Loucy (cell line): ENCODE results near the gene PASD1.
A peak's percentile ranks its signal among the peaks of the same experiment; 100 is the strongest.
"Not testable (repeated sequence)": the region's sequence is repeated elsewhere in the genome, so short reads cannot be mapped to it uniquely, and the experiment has no call there.

Experiments used
- H2AFZ ChIP-seq: fragments of 200-600 bp; sonication (generic); 2 replicates; pipeline ENCODE4 v1.6.0; 2016; ENCODE audit warnings: antibody characterized with exemption, mild to moderate bottlenecking, low read length, moderate library complexity
- H3F3A ChIP-seq: fragments of 200-600 bp; 2 replicates; pipeline ENCODE4 v1.6.0; 2016; ENCODE audit warnings: antibody characterized with exemption, low read depth, mild to moderate bottlenecking
- H3K27me3 ChIP-seq: fragments of 200-600 bp; sonication (generic); 2 replicates; pipeline ENCODE4 v1.6.1; 2014; ENCODE audit warnings: low read length, mild to moderate bottlenecking; ENCODE audit not compliant: insufficient read depth, poor library complexity, severe bottlenecking
- H3K36me3 ChIP-seq: fragments of 200-600 bp; sonication (generic); 2 replicates; pipeline ENCODE4 v1.6.1; 2016; ENCODE audit warnings: low read length; ENCODE audit not compliant: insufficient read depth
- H3K4me1 ChIP-seq: fragments of 200-600 bp; sonication (generic); 2 replicates; pipeline ENCODE4 v1.5.1; 2014; ENCODE audit warnings: low read length, mild to moderate bottlenecking; ENCODE audit not compliant: insufficient read depth, poor library complexity, severe bottlenecking
- H3K4me2 ChIP-seq: fragments of 200-600 bp; sonication (generic); 2 replicates; pipeline ENCODE4 v1.6.0; 2014; ENCODE audit warnings: antibody characterized with exemption, low read length, low read depth, mild to moderate bottlenecking; ENCODE audit not compliant: poor library complexity, severe bottlenecking
- H3K4me3 ChIP-seq: fragments of 200-600 bp; sonication (generic); 2 replicates; pipeline ENCODE4 v1.5.1; 2014; ENCODE audit warnings: low read length, mild to moderate bottlenecking, mixed read lengths; ENCODE audit not compliant: poor library complexity, severe bottlenecking
- H3K79me2 ChIP-seq: fragments of 200-600 bp; sonication (generic); 2 replicates; pipeline ENCODE4 v1.6.1; 2014; ENCODE audit warnings: low read length; ENCODE audit not compliant: insufficient read depth
- H3K9ac ChIP-seq: fragments of 200-600 bp; sonication (generic); 2 replicates; pipeline ENCODE4 v1.6.0; 2014; ENCODE audit warnings: mild to moderate bottlenecking, low read depth, low read length, moderate library complexity; ENCODE audit not compliant: poor library complexity, severe bottlenecking
- H3K9me2 ChIP-seq: fragments of 200-600 bp; sonication (generic); replicated peaks from 2 replicates; pipeline ENCODE4 v1.6.1; 2016; ENCODE audit warnings: low read depth, low read length, mixed read lengths
- H3K9me3 ChIP-seq: fragments of 200-600 bp; sonication (generic); 2 replicates; pipeline ENCODE4 v1.6.1; 2014; ENCODE audit warnings: mild to moderate bottlenecking, antibody characterized with exemption, low read length, low read depth; ENCODE audit not compliant: insufficient read depth
- H4K20me1 ChIP-seq: fragments of 200-600 bp; sonication (generic); 2 replicates; pipeline ENCODE4 v1.6.0; 2014; ENCODE audit warnings: antibody characterized with exemption, low read length, mild to moderate bottlenecking; ENCODE audit not compliant: insufficient read depth, poor library complexity, severe bottlenecking
- CTCF ChIP-seq: fragments of 200-600 bp; sonication (generic); conservative IDR thresholded peaks from 2 replicates; pipeline ENCODE4 v1.5.1; 2014; ENCODE audit warnings: mild to moderate bottlenecking, antibody characterized with exemption, low read length
- EZH2phosphoT487 ChIP-seq: fragments of 200-600 bp; IDR thresholded peaks from 2 replicates; pipeline ENCODE4 v1.6.1; 2018; ENCODE audit warnings: antibody characterized with exemption, mild to moderate bottlenecking, moderate library complexity, borderline replicate concordance

Gene PASD1

GRCh38 chrX:151570561-151570960 lies 7.1 kb downstream of the PASD1 start:
- Histone ChIP-seq H3K36me3 (no peaks in the 10 kb centered on the region), H4K20me1 (no peaks in the 10 kb centered on the region), H3K9me2 (no peaks in the 10 kb centered on the region), H3K4me3 (no peak overlapping the region), H3K27me3 (no peaks in the 10 kb centered on the region), H2AFZ (no peak overlapping the region), H3K79me2 (no peaks in the 10 kb centered on the region), H3F3A (no peaks in the 10 kb centered on the region), H3K9ac (no peak overlapping the region), H3K4me1 (no peaks in the 10 kb centered on the region), H3K9me3 (no peaks in the 10 kb centered on the region), H3K4me2 (no peak overlapping the region)
- TF ChIP-seq CTCF = no peak
- no peak for TF ChIP-seq EZH2phosphoT487

- not testable (repeated sequence) for H3K4me2 ChIP-seq, H3K36me3 ChIP-seq, H3K9ac ChIP-seq, H3F3A ChIP-seq, H3K27me3 ChIP-seq, H3K4me3 ChIP-seq, H4K20me1 ChIP-seq, H2AFZ ChIP-seq, H3K9me3 ChIP-seq, H3K9me2 ChIP-seq, H3K79me2 ChIP-seq
- peaks cover 14% of the 10 kb centered on the region for H3K4me1 ChIP-seq
Observed at GRCh38 chrX:151593384-151593783, 29.9 kb downstream of the PASD1 start.

- Histone ChIP-seq H3K9ac (no peak overlapping the region), H3K4me1 (peaks cover 14% of the 10 kb centered on the region), H2AFZ (peak overlapping the region; percentile 86), H3F3A (no peaks in the 10 kb centered on the region), H3K9me2 (no peaks in the 10 kb centered on the region), H3K27me3 (no peaks in the 10 kb centered on the region), H3K9me3 (no peaks in the 10 kb centered on the region), H3K79me2 (no peaks in the 10 kb centered on the region), H4K20me1 (no peaks in the 10 kb centered on the region), H3K4me2 (peak overlapping the region; percentile 78), H3K4me3 (peak overlapping the region; percentile 59), H3K36me3 (no peaks in the 10 kb centered on the region)
- no peak for TF ChIP-seq CTCF
- TF ChIP-seq EZH2phosphoT487 = no peak
Observed at GRCh38 chrX:151596282-151596681, 32.8 kb downstream of the PASD1 start.

GRCh38 chrX:151604931-151605330 lies 41.5 kb downstream of the PASD1 start:
- Histone ChIP-seq H4K20me1 (no peaks in the 10 kb centered on the region), H3K9me3 (no peaks in the 10 kb centered on the region), H3K36me3 (no peaks in the 10 kb centered on the region), H2AFZ (no peak overlapping the region), H3K9me2 (no peaks in the 10 kb centered on the region), H3K4me3 (no peak overlapping the region), H3K4me2 (no peak overlapping the region), H3K27me3 (no peaks in the 10 kb centered on the region), H3K79me2 (no peaks in the 10 kb centered on the region), H3K9ac (no peak overlapping the region), H3K4me1 (no peaks in the 10 kb centered on the region), H3F3A (no peaks in the 10 kb centered on the region)
- TF ChIP-seq CTCF (no peak), EZH2phosphoT487 (no peak)
